Measurements from ENCODE around the gene ZNF469.

- TF ChIP-seq CTCF (conservative IDR thresholded peaks at IDR 0.05; ENCODE audit: low read depth, low read length), result no peak
- TF ChIP-seq EZH2 (IDR thresholded peaks at IDR 0.05; ENCODE audit: borderline replicate concordance, low read depth, low read length, poor library complexity, severe bottlenecking), result no peak
Observed at GRCh38 chr16:88344411-88345030, 38.2 kb upstream of the ZNF469 start.

Data from A673 (cell line).